ENCODE results near the gene WDR5.

- TF ChIP-seq CTCF (IDR thresholded peaks at IDR 0.05), result no peak
- TF ChIP-seq KDM1A (IDR thresholded peaks at IDR 0.05; ENCODE audit: low read depth), result no peak
- no peak for TF ChIP-seq POLR2A (IDR thresholded peaks at IDR 0.05; ENCODE audit: low read length)
- TF ChIP-seq RNF2 (IDR thresholded peaks at IDR 0.05; ENCODE audit: borderline replicate concordance, low read depth), result no peak
- no peak for TF ChIP-seq USF2 (IDR thresholded peaks at IDR 0.05)
- TF ChIP-seq EP300 (IDR thresholded peaks at IDR 0.05), result no peak
- TF ChIP-seq RFX5 (IDR thresholded peaks at IDR 0.05), result no peak
- TF ChIP-seq MAX (IDR thresholded peaks at IDR 0.05), result no peak
- TF ChIP-seq RAD21 (conservative IDR thresholded peaks at IDR 0.05 in 1 of 2, IDR thresholded peaks at IDR 0.05 in 1 of 2), result no peak
- no peak for TF ChIP-seq MAZ (IDR thresholded peaks at IDR 0.05; ENCODE audit: borderline replicate concordance, low read depth, low read length)
- TF ChIP-seq CHD2 (IDR thresholded peaks at IDR 0.05; ENCODE audit: low read length, partially characterized antibody), result no peak
- no peak for TF ChIP-seq MYC (IDR thresholded peaks at IDR 0.05; ENCODE audit: borderline replicate concordance, low read length)
Observed at GRCh38 chr9:134208981-134209725, 73.3 kb downstream of the WDR5 start.

Data from A549 (cell line).